ENCODE data around the gene RNF5. TPM values are rescaled to one million over a fixed set of nuclear protein-coding genes. Genes with fewer than 3 reads are reported as not detected.

RNF5 gene
- total and polyA plus RNA-seq, 5 experiments from 2014 or later: 38.6 to 117 (median 102) TPM

DNA sequence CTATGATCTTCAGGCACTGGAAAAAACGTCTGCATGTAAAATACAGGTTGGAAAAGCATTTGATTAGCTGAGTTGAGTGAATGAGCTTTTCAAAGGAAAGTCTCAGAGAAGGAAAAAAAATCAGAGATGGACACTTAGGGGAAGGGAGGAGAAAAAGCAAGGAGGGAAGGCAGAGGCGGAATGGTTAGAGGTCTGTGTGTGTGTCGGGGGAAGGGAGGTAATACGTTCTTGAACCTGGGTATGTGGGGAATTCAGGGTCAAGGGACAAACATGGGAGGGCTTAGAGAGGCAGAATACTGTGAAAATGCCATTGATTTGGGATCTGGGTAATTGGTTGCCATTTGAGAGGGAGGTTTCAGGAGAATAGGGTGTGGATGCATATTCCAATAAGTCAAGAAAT lies 31.5 kb upstream of the RNF5 start:
- Mint-ChIP-seq H3K27me3 (peaks cover 0 to 38% (median 8%) of the 10 kb centered on the region in 5 donors), H3K4me3 (peak overlapping the region in 1 of 10 donors; percentile 11), H3K4me1 (peaks cover 25 to 35% (median 32%) of the 10 kb centered on the region in 4 donors), H3K27ac (peak overlapping the region in 3 of 10 donors; percentile 1 to 26 (median 6)), H3K9me3 (no peaks in the 10 kb centered on the region), H3K36me3 (peaks cover 0 to 5% (median 0%) of the 10 kb centered on the region in 3 donors)
- ATAC-seq (no peak), DNase-seq (no peak)
- POLR2A ChIA-PET: interaction anchor here (0.8 kb wide), 1 partner anchor 16 kb away, joined by 3 read pairs; the partner anchor contains the start of gene FKBPL

DNA sequence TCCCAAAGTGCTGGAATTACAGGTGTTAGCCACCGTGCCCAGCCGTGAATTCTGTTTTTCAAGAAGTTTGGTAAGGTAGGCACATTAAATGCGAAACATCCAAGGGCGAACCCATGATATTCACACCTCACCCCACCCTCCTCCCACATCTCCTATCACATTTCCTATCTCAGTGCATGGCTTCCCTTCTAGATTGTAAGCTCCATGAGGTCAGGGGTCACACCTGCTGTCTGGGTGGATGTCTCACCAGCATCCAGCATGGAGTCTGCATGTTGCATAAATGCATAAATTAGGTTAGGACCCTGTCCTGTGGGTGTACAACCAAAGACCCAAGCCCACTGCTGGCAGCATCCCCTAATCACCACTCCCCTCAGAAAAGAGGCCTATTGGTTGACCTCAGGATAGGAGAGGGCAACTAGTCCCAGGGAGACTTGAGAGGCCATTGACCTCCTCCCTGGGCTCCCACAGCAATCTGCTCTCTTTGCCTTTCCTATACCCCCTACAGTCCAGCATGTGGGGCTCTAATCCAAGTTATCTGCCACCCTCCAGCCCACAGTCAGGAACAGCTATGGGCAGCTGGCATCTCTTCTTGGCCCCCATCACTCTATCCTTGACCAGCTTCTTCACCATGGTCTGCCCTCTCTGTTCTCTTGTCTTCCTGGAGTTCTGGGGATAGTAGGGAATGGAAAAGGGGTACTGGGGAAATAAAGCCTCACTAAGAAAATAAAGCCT lies 30.6 kb upstream of the RNF5 start:
- peak overlapping the region in 3 of 10 donors; percentile 5 to 91 (median 63) for H3K27ac Mint-ChIP-seq
- POLR2A ChIA-PET: interaction anchor here (0.6 to 1.5 kb wide), 5 partner anchors 12 to 1153 kb away, joined by 3 to 4 read pairs (median 3); partner anchors contain the start of gene ATF6B

DNA sequence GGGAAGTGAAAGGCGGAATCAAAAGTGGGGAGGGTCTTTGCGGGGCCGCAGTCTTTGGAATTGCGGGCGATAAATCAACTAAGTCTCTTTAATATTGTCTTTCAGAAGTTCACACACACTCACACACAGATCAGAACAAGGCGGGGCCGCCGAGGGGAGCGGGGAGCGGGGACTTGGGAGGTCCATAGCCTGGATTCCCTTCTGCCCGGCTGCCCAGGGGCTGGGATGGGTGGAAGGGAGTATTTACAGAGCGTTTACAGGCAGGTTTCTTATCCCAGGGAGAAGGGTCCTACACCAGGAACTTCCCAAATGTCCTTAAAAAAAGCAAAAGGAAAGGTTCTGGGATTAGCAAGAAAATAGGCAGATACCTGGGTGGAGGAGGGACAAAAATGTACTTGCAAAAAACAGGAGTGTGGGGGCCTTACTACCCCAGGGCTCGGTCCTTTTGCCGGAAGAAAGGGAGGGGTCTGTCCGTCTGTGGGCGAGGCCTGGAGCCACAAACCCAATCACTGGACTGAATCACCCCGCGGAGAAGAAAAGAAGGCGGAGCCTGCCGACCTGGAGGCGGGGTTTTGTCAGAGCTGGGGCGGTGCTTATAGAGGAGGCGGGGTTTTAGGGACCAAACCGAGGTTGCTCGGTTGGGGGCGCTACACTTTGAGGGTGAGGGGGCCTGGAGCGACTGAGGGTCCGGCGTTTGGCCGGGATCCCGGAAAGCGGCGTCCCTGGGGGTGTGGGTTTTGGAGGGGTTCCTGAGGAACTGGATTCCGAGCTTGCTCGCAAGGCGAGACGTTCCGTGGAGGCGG lies 29.7 kb upstream of the RNF5 start:
- no peaks in the 10 kb centered on the region for H3K9me3 Mint-ChIP-seq
- peaks cover 0 to 5% (median 0%) of the 10 kb centered on the region in 3 donors for H3K36me3 Mint-ChIP-seq
- H3K27ac Mint-ChIP-seq: peak overlapping the region; percentile 38 to 95 (median 90)
- peaks cover 33 to 53% (median 47%) of the 10 kb centered on the region in 4 donors for H3K4me1 Mint-ChIP-seq
- DNase-seq (peak; percentile 55 to 84 (median 72)), ATAC-seq (peak; percentile 66 to 71)
- peak overlapping the region; percentile 81 to 94 (median 86) for H3K4me3 Mint-ChIP-seq
- peaks cover 0 to 34% (median 4%) of the 10 kb centered on the region in 5 donors for H3K27me3 Mint-ChIP-seq
- POLR2A ChIA-PET: interaction anchor here (0.6 to 1.6 kb wide), 8 partner anchors 13 to 1153 kb away, joined by 3 to 7 read pairs (median 4); partner anchors contain the start of genes AGPAT1, ATF6B, FKBPL and GPSM3

More for the DNA sequence above, 30.6 kb upstream of the RNF5 start:
- DNase-seq: peak in 1 of 10 donors; percentile 23
- Mint-ChIP-seq H3K27me3 (peaks cover 0 to 34% (median 4%) of the 10 kb centered on the region in 5 donors), H3K9me3 (no peaks in the 10 kb centered on the region), H3K4me3 (no peak overlapping the region), H3K4me1 (peaks cover 28 to 43% (median 39%) of the 10 kb centered on the region in 4 donors), H3K36me3 (peaks cover 0 to 5% (median 0%) of the 10 kb centered on the region in 3 donors)
- ATAC-seq: no peak

DNA sequence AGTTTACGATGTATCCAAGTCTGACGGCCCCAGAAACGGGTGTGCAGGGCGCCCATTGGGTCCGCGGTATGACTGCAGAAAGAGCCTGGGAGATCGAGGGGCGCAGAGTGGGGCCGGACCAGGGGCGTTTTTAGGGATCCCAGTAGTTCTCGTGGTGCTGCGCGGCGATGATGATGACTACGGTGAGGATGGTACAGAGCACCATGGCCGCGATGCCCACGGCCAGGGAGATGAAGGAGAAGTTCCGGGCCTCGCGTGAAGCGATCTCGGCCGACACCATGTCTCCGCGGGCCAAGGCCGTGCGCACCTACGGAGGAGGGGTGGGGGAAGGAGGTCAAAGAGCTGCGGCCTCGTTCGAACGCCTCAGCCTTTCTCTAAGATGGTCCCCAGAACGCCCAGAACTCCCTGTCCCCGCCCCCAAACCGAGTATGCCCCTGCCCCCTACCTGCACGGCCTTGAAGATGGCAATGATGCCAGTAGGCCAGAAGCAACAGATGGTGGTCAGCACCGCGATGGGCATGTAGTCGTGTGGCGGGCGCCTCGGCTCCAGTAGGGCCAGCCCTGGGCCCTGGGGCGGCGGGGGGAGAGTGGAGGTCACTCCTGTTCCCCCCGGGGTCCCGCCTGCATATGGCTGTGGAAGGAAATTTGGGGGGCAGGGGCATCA lies 29.0 kb upstream of the RNF5 start:
- ATAC-seq: peak; percentile 1 to 20
- peaks cover 37 to 60% (median 52%) of the 10 kb centered on the region in 4 donors for H3K4me1 Mint-ChIP-seq

GRCh38 chr6:32149932-32150870 lies 28.0 kb upstream of the RNF5 start:
- Mint-ChIP-seq H3K36me3 (peaks cover 0 to 5% (median 0%) of the 10 kb centered on the region in 3 donors), H3K27me3 (peaks cover 0 to 34% (median 4%) of the 10 kb centered on the region in 5 donors), H3K27ac (peak overlapping the region in 9 of 10 donors; percentile 50 to 95 (median 84)), H3K4me3 (peak overlapping the region; percentile 81 to 100 (median 91)), H3K9me3 (no peaks in the 10 kb centered on the region), H3K4me1 (peaks cover 43 to 70% (median 59%) of the 10 kb centered on the region in 4 donors)
- DNase-seq: peak in 2 of 10 donors; percentile 14 to 59
- POLR2A ChIA-PET: interaction anchor here (1.0 to 1.6 kb wide), 5 partner anchors 14 to 178 kb away, joined by 3 to 7 read pairs (median 3); partner anchors contain the start of genes AGPAT1, DXO and GPSM3
- no peak for ATAC-seq

More for the DNA sequence above, 29.0 kb upstream of the RNF5 start:
- DNase-seq: peak in 1 of 10 donors; percentile 58
- Mint-ChIP-seq H3K27me3 (peaks cover 0 to 34% (median 4%) of the 10 kb centered on the region in 5 donors), H3K4me3 (peak overlapping the region; percentile 81 to 94 (median 86)), H3K36me3 (peaks cover 0 to 5% (median 0%) of the 10 kb centered on the region in 3 donors), H3K9me3 (no peaks in the 10 kb centered on the region), H3K27ac (peak overlapping the region; percentile 38 to 95 (median 90))
- POLR2A ChIA-PET: interaction anchor here (0.8 to 1.6 kb wide), 5 partner anchors 14 to 46 kb away, joined by 3 to 7 read pairs (median 4); partner anchors contain the start of genes AGPAT1, FKBPL and GPSM3

DNA sequence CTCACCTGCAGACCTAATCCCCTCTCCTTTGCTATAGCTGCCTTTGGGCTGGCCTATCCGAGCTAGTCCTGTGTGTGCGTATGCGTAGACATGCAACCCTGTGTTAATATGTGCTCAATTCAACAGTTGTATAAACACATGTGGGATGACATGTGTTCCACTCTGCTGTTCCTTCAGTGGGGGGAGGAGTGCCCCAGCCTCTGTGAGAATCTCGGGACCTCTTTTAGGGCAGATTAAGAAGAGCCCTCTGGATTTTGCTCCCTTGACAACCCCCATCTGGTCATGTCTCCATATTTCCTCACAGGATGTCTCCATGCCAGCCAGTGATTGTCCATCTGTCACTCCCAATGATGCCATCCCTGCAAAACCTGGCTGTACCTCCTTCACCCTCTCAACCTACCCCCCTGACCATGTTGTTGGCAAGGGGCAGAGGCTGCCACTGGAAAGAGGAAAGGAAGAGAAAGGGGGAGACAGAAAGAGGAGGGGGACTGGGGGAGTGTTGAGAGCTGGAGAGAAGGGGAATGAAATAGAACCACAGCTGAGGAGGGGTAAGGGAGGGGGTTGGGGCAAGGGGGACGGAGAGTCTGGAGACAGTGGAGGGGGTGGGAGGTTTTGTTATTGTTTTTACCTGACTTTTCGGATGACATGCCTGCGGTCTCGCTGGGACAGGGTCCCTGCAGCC lies 26.9 kb upstream of the RNF5 start:
- H3K4me3 Mint-ChIP-seq: peak overlapping the region; percentile 81 to 100 (median 91)
- peaks cover 45 to 76% (median 66%) of the 10 kb centered on the region in 4 donors for H3K4me1 Mint-ChIP-seq
- H3K27ac Mint-ChIP-seq: peak overlapping the region; percentile 38 to 98 (median 92)
- peaks cover 0 to 31% (median 4%) of the 10 kb centered on the region in 5 donors for H3K27me3 Mint-ChIP-seq
- POLR2A ChIA-PET: interaction anchor here (1.2 to 1.9 kb wide), 8 partner anchors 15 to 179 kb away, joined by 3 to 21 read pairs (median 6); partner anchors contain the start of genes ATF6B, DXO, FKBPL and GPSM3
- H3K9me3 Mint-ChIP-seq: no peaks in the 10 kb centered on the region
- DNase-seq (peak in 4 of 10 donors; percentile 33 to 66 (median 42)), ATAC-seq (peak in 1 of 2 donors; percentile 24)
- H3K36me3 Mint-ChIP-seq: peaks cover 0 to 11% (median 0%) of the 10 kb centered on the region in 3 donors

DNA sequence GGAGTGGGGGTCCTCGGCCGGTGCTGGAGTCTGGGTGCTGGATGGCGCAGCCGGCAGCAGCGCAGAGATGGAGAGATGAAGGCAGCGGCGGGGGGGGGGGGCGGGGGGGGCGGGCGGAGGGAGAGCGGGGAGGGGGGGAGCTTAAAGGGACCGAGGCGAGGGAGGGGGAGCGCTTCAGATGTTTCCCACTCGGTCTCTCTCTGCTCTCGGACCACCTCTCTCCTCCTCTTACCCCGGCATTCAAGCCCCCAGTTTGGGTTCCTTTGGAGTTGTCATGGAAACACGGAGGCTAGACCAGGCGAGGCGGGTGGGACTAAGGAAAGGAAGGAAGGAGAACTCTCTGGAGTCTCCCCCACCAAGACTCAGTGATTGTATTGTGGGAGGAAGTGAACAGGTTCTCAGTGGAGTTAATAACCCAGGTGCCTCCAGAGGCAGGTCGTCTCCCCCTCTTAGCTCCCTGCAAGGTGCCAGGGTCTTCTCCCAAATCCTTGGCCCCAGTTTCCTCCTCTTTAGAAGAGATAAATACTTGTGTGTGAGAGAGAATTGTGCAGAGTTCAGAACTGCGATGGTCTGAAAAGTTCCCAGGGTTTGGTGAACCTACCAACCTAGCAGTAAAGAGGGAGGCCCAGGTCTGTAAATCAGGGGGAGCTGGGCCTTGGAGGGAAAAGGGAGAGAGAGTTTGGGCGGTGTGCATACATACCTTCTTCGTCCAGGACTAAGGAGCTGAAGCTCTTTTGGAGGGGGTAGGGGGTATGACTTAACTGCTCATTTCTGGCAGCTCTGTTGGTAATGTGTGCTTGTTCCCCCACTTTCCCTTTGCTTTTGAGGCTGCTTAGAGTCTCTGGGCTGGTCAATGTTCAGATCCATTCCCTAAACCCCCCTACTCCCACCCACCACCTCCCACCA lies 26.1 kb upstream of the RNF5 start, which contains the start of gene PRRT1:
Gene PRRT1 (minus strand): TSS at position 77 of the 906 bp plus-strand sequence. CDS start 112 bp downstream, outside the sequence.
- peak within 1 kb of the TSS; percentile 79 to 99 (median 93) for H3K27ac Mint-ChIP-seq
- POLR2A ChIA-PET: interaction anchor here (1.0 to 1.9 kb wide), 8 partner anchors 16 to 180 kb away, joined by 3 to 21 read pairs (median 6); partner anchors contain the start of genes ATF6B, DXO, FKBPL and GPSM3
- H3K36me3 Mint-ChIP-seq: peaks cover 0 to 13% (median 0%) of the 10 kb centered on the region in 3 donors
- peaks cover 0 to 27% (median 4%) of the 10 kb centered on the region in 5 donors for H3K27me3 Mint-ChIP-seq
- H3K4me3 Mint-ChIP-seq: peak within 1 kb of the TSS; percentile 81 to 100 (median 91)
- ATAC-seq (no peak), DNase-seq (peak in 3 of 10 donors; percentile 27 to 61 (median 34))
- H3K9me3 Mint-ChIP-seq: no peaks in the 10 kb centered on the region
- peaks cover 45 to 76% (median 66%) of the 10 kb centered on the region in 4 donors for H3K4me1 Mint-ChIP-seq

- Mint-ChIP-seq H3K4me1 (peaks cover 50 to 82% (median 61%) of the 10 kb centered on the region in 4 donors), H3K4me3 (peak overlapping the region; percentile 64 to 100 (median 86)), H3K27ac (peak overlapping the region; percentile 80 to 99 (median 92)), H3K9me3 (no peaks in the 10 kb centered on the region), H3K27me3 (peaks cover 0 to 23% (median 4%) of the 10 kb centered on the region in 5 donors), H3K36me3 (peaks cover 0 to 21% (median 4%) of the 10 kb centered on the region in 3 donors)
- DNase-seq (peak in 3 of 10 donors; percentile 5 to 62 (median 8)), ATAC-seq (no peak)
- POLR2A ChIA-PET: interaction anchor here (0.6 to 1.9 kb wide), 8 partner anchors 17 to 54 kb away, joined by 3 to 21 read pairs (median 6); partner anchors contain the start of genes ATF6B, FKBPL, GPSM3 and PBX2
Measured at GRCh38 chr6:32152769-32153563, 25.2 kb upstream of the RNF5 start.

All from naive thymus-derived CD8-positive, alpha-beta T cell (primary cell).